IMR-90 (cell line): Measurements from ENCODE around the gene PRKRIP1. TPM values are rescaled to one million over a fixed set of nuclear protein-coding genes. Genes with fewer than 3 reads are reported as not detected.

ENCODE experiments used
- ATAC-seq: fragments of 200-7000 bp; cut with Tn5 transposase; 2 replicates; pipeline ENCODE4 v1.9.1; 2020; ENCODE audit warnings: low read depth, mild to moderate bottlenecking, moderate library complexity
- BruUV-seq: library from RNA; stranded (reverse); fragments of 400-500 nt; replicated peaks from 2 replicates; lab custom pipeline; 2021; lab: Mats Ljungman, UMichigan
- CTCF ChIA-PET: fragments of 300-600 bp; formaldehyde crosslinking; extraction: SDS; loops from one replicate; lab custom pipeline; 2021; ENCODE audit warnings: antibody characterized with exemption; lab: Yijun Ruan, JAX
- POLR2A ChIA-PET: fragments of 300-600 bp; sonication (Branson Sonifier 250); formaldehyde crosslinking; loops from one replicate; lab custom pipeline; 2022; ENCODE audit warnings: antibody characterized with exemption; ENCODE audit not compliant: unreplicated experiment; lab: Charles Lee
- DNase-seq: peaks from one replicate; pipeline ENCODE4 v3.0.0; 2013
- H2AFZ ChIP-seq: replicated peaks from 2 replicates; pipeline ENCODE3; 2013; ENCODE audit warnings: low read length, mild to moderate bottlenecking; ENCODE audit not compliant: poor library complexity
- H2AK5ac ChIP-seq: 2 replicates; pipeline ENCODE4 v1.6.1; 2013; ENCODE audit warnings: low read depth, low read length, inconsistent platforms
- H2AK9ac ChIP-seq: replicated peaks from 2 replicates; pipeline ENCODE3; 2013; ENCODE audit warnings: mild to moderate bottlenecking, low read depth, low read length, moderate library complexity; ENCODE audit not compliant: poor library complexity
- H2BK120ac ChIP-seq: 2 replicates; pipeline ENCODE4 v1.6.1; 2013; ENCODE audit warnings: low read depth, low read length, inconsistent platforms
- H2BK15ac ChIP-seq: 3 replicates; pipeline ENCODE4 v1.6.1; 2013; ENCODE audit warnings: low read depth, low read length, inconsistent platforms
- H2BK20ac ChIP-seq: 2 replicates; pipeline ENCODE4 v1.6.1; 2013; ENCODE audit warnings: low read depth, mild to moderate bottlenecking, inconsistent platforms, low read length, moderate library complexity
- H2BK5ac ChIP-seq: 2 replicates; pipeline ENCODE4 v1.6.1; 2013; ENCODE audit warnings: mild to moderate bottlenecking, low read depth, low read length, inconsistent platforms; ENCODE audit not compliant: poor library complexity, severe bottlenecking
- H3K14ac ChIP-seq: replicated peaks from 2 replicates; pipeline ENCODE4 v1.6.1; 2013; ENCODE audit warnings: low read depth, low read length, inconsistent platforms
- H3K18ac ChIP-seq: 2 replicates; pipeline ENCODE4 v1.6.1; 2013; ENCODE audit warnings: low read depth, low read length, control low read depth
- H3K23ac ChIP-seq: 2 replicates; pipeline ENCODE4 v1.6.1; 2013; ENCODE audit warnings: low read depth, low read length, inconsistent platforms
- H3K27ac ChIP-seq: 2 replicates; pipeline ENCODE4 v1.5.1; 2013; ENCODE audit warnings: mild to moderate bottlenecking, control low read depth, low read length; ENCODE audit not compliant: insufficient read depth
- H3K27me3 ChIP-seq: 2 replicates; pipeline ENCODE4 v1.6.1; 2013; ENCODE audit warnings: low read length; ENCODE audit not compliant: control insufficient read depth, insufficient read depth
- H3K36me3 ChIP-seq: 2 replicates; pipeline ENCODE4 v1.6.1; 2013; ENCODE audit warnings: low read length, mixed read lengths; ENCODE audit not compliant: control insufficient read depth, insufficient read depth
- H3K4ac ChIP-seq: 2 replicates; pipeline ENCODE4 v1.6.1; 2013; ENCODE audit warnings: low read depth, low read length, inconsistent platforms
- H3K4me1 ChIP-seq: 2 replicates; pipeline ENCODE4 v1.6.1; 2013; ENCODE audit warnings: low read length, mixed read lengths; ENCODE audit not compliant: control insufficient read depth, insufficient read depth
- H3K4me2 ChIP-seq: 2 replicates; pipeline ENCODE4 v1.6.1; 2013; ENCODE audit warnings: low read depth, mild to moderate bottlenecking, control low read depth, low read length, moderate library complexity
- H3K4me3 ChIP-seq: 2 replicates; pipeline ENCODE4 v1.5.1; 2013; ENCODE audit warnings: low read depth, mild to moderate bottlenecking, control low read depth, low read length, moderate library complexity; ENCODE audit not compliant: insufficient read depth
- H3K56ac ChIP-seq: 2 replicates; pipeline ENCODE4 v1.6.1; 2013; ENCODE audit warnings: low read length, inconsistent platforms; ENCODE audit not compliant: insufficient read depth; ENCODE audit errors: extremely low read depth
- H3K79me1 ChIP-seq, 2 experiments: 2 replicates each; pipeline ENCODE4 v1.6.1; 2013; ENCODE audit warnings: low read length in 2 of 2, inconsistent platforms in 1 of 2, low read depth in 1 of 2
- H3K9ac ChIP-seq: 2 replicates; pipeline ENCODE4 v1.6.1; 2013; ENCODE audit warnings: low read depth, low read length, control low read depth
- H3K9me1 ChIP-seq: 2 replicates; pipeline ENCODE4 v1.6.1; 2013; ENCODE audit warnings: low read length, inconsistent platforms; ENCODE audit not compliant: insufficient read depth
- H3K9me3 ChIP-seq: 2 replicates; pipeline ENCODE4 v1.6.1; 2013; ENCODE audit warnings: low read length; ENCODE audit not compliant: control insufficient read depth, insufficient read depth
- H4K20me1 ChIP-seq: 2 replicates; pipeline ENCODE4 v1.6.1; 2013; ENCODE audit warnings: low read length, inconsistent platforms; ENCODE audit not compliant: insufficient read depth
- H4K5ac ChIP-seq: 2 replicates; pipeline ENCODE4 v1.6.1; 2013; ENCODE audit warnings: mild to moderate bottlenecking, low read depth, low read length, control low read depth
- H4K8ac ChIP-seq, 2 experiments: 2 replicates each; pipeline ENCODE4 v1.6.1; 2013; ENCODE audit warnings: low read depth in 2 of 2, low read length in 2 of 2, control low read depth in 1 of 2, inconsistent platforms in 1 of 2
- H4K91ac ChIP-seq: 2 replicates; pipeline ENCODE4 v1.6.1; 2013; ENCODE audit warnings: low read depth, low read length, inconsistent platforms; ENCODE audit not compliant: insufficient read depth
- BHLHE40 ChIP-seq: fragments of 150-350 bp; IDR thresholded peaks from 2 replicates; pipeline ENCODE4 v1.6.1; 2016; ENCODE audit warnings: mild to moderate bottlenecking, low read depth, low read length
- WGBS, 2 experiments: methylation state at CpG; one replicate each; pipeline versions ENCODE4 v1.1.5 to v1.1.7; 2013; ENCODE audit warnings: missing lambda C conversion rate in 2 of 2; ENCODE audit not compliant: insufficient read length in 1 of 2; ENCODE audit errors: extremely low coverage in 2 of 2; 5-methylcytosine and 5-hydroxymethylcytosine counted together
- dilution Hi-C: fragments of 300-500 bp; cut with HindIII; formaldehyde crosslinking; loops from one replicate; pipeline ENCODE4 v1.14.3; 2018; ENCODE audit warnings: low sequenced_read_pairs; ENCODE audit not compliant: unreplicated experiment
- in situ Hi-C: fragments of 300-500 bp; cut with MboI; formaldehyde crosslinking; loops from 3 replicates; pipeline ENCODE4 v1.14.3; 2019; ENCODE audit warnings: low sequenced_read_pairs, inconsistent platforms, mixed read lengths
- intact Hi-C: fragments of 100-400 bp; cut with micrococcal nuclease; formaldehyde crosslinking; loops from 2 replicates; pipeline ENCODE4 v1.10.0; 2022
- polyA plus RNA-seq, 3 experiments: library from polyadenylated mRNA; depleted of rRNA; stranded (reverse); fragments of >200 nt; gene quantifications; 2 replicates each; pipeline ENCODE4 v1.2.3, GENCODE V29; 2012; ENCODE audit warnings: low replicate concordance in 1 of 3
- total RNA-seq: library from RNA; depleted of rRNA; stranded (reverse); fragments of >200 nt; gene quantifications from 2 replicates; pipeline ENCODE4 v1.2.3, GENCODE V29; 2012

PRKRIP1 gene
- total and polyA plus RNA-seq, 2 of the 4 experiments (the other 2 are of a cell fraction): 6.5 to 21.6 TPM

GRCh38 chr7:102429141-102429899 lies 33.2 kb downstream of the PRKRIP1 start (continued):
- no peak for TF ChIP-seq BHLHE40

GRCh38 chr7:102431617-102432298 lies 35.6 kb downstream of the PRKRIP1 start:
- no peak overlapping the region for H3K27ac ChIP-seq
- no peaks in the 10 kb centered on the region for H4K20me1 ChIP-seq
- H3K9ac ChIP-seq: no peak overlapping the region
- ChIA-PET POLR2A (no interaction called here), CTCF (no interaction called here)
- peaks cover 6 to 27% of the 10 kb centered on the region in 2 experiments; a peak in 3 of 4 replicates for H3K79me1 ChIP-seq
- H3K27me3 ChIP-seq: no peaks in the 10 kb centered on the region
- no peak overlapping the region for H3K18ac ChIP-seq
- 43% methylated on average over 10 of the region's 17 CpGs; no CpG with 5 or more reads in 1 of the 2 experiments for WGBS, 2 experiments
- peaks cover 4% of the 10 kb centered on the region; the same call in 1 of the 2 replicates for H3K4me1 ChIP-seq
- no peak overlapping the region for H3K14ac ChIP-seq
- H3K4ac ChIP-seq: no peak overlapping the region
- H3K9me1 ChIP-seq: peaks cover 6% of the 10 kb centered on the region
- intact Hi-C loops (no loop called here), dilution Hi-C loops (no loop called here), in situ Hi-C loops (no loop called here)
- ATAC-seq (no peak), DNase-seq (no peak)
- H4K5ac ChIP-seq: no peak overlapping the region
- H3K36me3 ChIP-seq: peaks cover 10% of the 10 kb centered on the region
- H3K4me3 ChIP-seq: no peak overlapping the region
- no peak overlapping the region for H2AK9ac ChIP-seq
- H3K4me2 ChIP-seq: no peak overlapping the region
- H2AFZ ChIP-seq: no peak overlapping the region
- no peak overlapping the region; the same call in 1 of the 2 replicates for H3K23ac ChIP-seq
- H2BK20ac ChIP-seq: no peak overlapping the region
- no peaks in the 10 kb centered on the region for H3K9me3 ChIP-seq
- H2BK120ac ChIP-seq: no peak overlapping the region
- H4K91ac ChIP-seq: no peak overlapping the region
- no peak overlapping the region for H2AK5ac ChIP-seq
- H2BK15ac ChIP-seq: no peak overlapping the region
- H4K8ac ChIP-seq: no peak overlapping the region
- no peak overlapping the region for H3K56ac ChIP-seq
- no peak for TF ChIP-seq BHLHE40
- BruUV-seq: no TSS peak
- H2BK5ac ChIP-seq: no peak overlapping the region
